DMS53 (cell line): ENCODE measurements around the gene LMX1B.

Experiments used
- DNase-seq: peaks from one replicate; lab custom pipeline; 2025; lab: John Stamatoyannopoulos, UW

The LMX1B gene

GRCh38 chr9:126677188-126678084 is 63.7 kb downstream of the LMX1B start:
- no peak for DNase-seq

DNA sequence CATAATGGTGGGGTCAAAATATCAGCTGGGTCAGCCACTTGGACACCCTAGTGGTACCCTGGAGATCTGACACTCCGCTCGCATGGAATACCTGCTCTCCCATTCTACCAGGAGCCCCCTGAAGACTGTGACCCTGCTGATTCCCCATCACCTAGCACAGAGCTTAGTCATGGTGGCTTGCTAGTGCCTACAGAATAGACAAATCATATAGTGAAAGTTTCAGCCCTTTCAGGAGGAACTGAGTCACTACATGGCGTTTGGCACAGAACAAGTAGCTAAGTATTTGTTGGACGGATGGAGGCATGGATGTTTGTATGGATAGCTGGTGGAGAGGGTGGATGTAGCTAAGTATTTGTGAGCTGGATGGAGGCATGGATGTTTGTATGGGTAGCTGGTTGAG is 65.3 kb downstream of the LMX1B start:
- DNase-seq: no peak

- DNase-seq: no peak
These were observed 67.6 kb downstream of the LMX1B start for GRCh38 chr9:126681336-126681735.

DNA sequence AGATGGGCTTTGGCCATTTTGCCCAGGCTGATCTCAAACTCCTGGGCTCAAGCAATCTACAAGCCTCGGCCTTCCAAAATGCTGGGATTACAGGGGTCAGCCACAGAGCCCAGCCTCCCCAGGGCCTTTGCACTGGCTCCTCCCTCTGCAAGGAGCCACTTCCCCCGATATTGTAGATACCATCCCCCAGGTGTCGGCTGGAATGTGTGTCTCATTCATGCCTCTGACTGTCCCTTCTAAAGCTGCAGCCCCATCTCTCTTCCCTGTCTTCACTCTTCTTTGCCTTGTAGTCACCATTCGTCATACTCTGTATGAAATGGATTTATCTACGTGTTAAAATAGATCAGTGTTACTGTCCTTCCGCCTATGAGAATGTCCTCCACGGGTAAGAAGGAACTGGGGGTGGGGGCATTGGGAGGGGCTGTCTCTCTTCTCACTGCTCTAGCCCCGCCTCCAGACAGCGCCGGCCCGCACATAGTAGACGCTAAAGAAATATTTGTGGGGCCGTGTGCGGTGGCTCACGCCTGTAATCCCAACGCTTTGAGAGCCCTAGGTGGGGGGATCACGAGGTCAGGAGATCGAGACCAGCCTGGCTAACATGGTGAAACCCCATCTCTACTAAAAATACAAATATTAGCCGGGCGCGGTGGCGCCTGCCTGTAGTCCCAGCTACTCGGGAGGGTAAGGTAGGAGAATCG is 68.5 kb downstream of the LMX1B start:
- DNase-seq: no peak

DNA sequence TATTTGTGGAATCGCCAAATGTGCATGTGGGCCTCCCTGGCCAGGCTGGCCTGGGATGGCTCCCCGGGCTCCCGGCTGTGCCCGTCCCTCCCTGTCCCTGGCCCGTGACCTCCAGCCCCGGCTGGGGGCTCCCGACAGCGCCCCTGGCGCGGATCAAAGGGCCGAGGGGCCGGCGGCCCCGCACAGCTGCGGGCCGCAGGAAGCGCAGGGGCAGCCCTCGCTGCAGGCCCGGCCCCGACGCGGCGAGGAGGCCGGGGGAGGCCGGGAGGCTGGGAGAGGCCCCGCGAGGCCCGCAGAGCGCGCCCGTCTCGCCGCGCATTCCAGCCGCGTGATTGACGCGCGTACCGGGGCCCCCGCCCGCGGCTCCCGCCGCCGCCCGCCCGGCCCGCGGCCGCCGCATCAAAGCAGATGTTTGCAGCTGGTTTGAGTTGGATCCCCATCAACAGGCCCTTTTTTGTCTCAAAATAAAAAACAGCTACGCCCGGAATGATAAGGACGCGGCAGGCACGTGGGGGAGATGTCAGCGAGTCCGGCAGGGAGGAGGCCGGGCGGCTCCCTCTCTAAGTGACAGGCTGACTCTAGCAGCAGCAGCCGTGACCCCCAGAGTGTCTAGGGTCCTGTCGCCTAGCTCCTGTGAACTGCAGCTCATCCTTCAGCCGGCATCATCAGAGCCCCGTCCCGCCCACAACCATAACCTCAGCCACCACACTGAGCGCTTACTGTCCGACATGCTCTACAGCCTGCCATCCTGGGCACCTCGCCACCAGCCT is 69.4 kb downstream of the LMX1B start:
- peak; percentile 34 for DNase-seq

GRCh38 chr9:126683698-126684044 is 69.9 kb downstream of the LMX1B start:
- DNase-seq: no peak

GRCh38 chr9:126684345-126684744 is 70.6 kb downstream of the LMX1B start:
- DNase-seq: no peak

GRCh38 chr9:126684965-126685465 is 71.3 kb downstream of the LMX1B start:
- DNase-seq: no peak

DNA sequence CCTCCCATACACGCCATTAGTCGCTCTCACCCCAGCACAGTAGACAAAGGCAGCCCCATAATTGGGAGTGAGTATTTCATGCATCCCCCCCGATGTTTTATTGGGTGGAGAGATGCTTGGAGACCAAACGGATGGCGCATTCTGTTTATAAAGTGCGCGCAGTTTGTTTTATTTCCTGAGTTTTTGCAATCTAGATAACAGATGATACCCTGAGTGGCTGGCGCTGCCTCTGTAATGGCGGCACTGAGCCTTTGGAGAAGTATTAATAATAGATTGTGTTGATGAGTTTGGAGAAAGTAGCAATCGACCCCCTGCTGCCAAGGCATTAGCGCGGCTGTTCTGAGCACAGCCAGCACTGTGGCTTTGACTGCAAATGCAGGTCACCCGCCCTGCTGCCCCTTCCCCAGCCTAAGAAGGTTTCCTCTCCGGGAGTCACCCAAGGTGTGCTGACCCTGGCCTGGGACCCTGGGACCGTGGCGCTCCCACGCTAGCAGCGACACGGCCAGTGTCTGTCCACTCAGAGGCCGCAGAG is 74.3 kb downstream of the LMX1B start:
- DNase-seq: no peak

DNA sequence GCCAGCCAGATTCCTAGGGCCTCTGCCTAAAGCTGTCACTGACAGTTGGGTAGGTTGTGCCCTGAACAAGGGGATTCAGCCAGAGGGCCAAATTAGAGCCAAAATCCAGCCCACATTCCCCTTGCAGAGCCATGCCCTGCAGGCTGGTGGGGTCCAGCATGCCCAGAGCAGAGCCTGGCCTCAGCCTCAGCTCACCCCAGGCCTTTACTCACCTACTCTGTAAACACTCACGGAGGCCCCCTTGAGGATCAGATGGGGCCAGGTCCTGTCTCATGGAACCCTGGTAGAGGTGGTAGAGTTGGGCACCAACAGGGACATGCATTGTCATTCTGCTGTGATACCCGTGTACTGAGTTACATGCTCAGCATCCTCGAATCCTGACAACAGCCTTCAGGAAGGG is 74.9 kb downstream of the LMX1B start:
- peak; percentile 22 for DNase-seq

- DNase-seq: no peak
These were observed 75.5 kb downstream of the LMX1B start for GRCh38 chr9:126689027-126689825.

GRCh38 chr9:126690431-126691051 is 76.8 kb downstream of the LMX1B start:
- peak; percentile 77 for DNase-seq

- DNase-seq: no peak
These were observed 78.5 kb downstream of the LMX1B start for GRCh38 chr9:126692041-126692758.

- DNase-seq: no peak
These were observed 79.2 kb downstream of the LMX1B start for GRCh38 chr9:126692759-126693427.

- no peak for DNase-seq
These were observed 79.8 kb downstream of the LMX1B start for GRCh38 chr9:126693428-126693944.

GRCh38 chr9:126694206-126695081 is 80.7 kb downstream of the LMX1B start:
- DNase-seq: no peak

DNA sequence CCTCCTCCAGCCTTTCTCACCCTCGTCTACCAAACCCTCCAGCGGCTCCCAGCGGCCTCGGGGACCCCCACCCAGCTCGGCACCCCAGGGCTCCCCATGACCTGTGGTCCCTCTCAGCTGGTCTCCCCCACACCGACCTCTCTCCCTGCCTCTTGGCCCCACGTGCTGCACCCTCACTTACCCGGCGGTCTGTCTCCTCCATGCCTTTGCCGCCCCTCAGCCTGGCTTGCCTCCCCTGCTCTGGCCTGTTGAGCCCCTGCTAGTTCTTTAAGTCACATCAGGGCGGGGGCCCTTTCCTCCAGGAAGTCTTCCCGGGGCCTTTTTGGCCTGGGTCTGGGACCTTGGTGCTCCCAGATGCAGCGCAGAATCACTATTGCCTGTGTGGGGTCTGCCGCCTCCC is 81.5 kb downstream of the LMX1B start:
- DNase-seq: no peak

- DNase-seq: no peak
These were observed 82.1 kb downstream of the LMX1B start for GRCh38 chr9:126695701-126696400.
